Inflammatory macrophage treated with lipopolysaccharide for 1 hour (primary cell): ENCODE results near the gene CNEP1R1.

Experiments used
- DNase-seq, 2 donors: peaks; one replicate each; pipeline ENCODE4 v3.0.0-alpha.2; 2020 to 2022

Gene CNEP1R1

GRCh38 chr16:50065624-50066481 lies 40.8 kb downstream of the CNEP1R1 start, which contains the start of gene HEATR3:
Gene HEATR3, plus strand, starts transcription at chr16:50065970. Its CDS starts 162 bp downstream, at chr16:50066132.
- peak; percentile 90 to 98 for DNase-seq

GRCh38 chr16:50066482-50067289 lies 41.7 kb downstream of the CNEP1R1 start:
- no peak for DNase-seq

- peak; percentile 43 to 46 for DNase-seq
These were observed 42.3 kb downstream of the CNEP1R1 start for GRCh38 chr16:50067290-50067853.

- no peak for DNase-seq
These were observed 43.5 kb downstream of the CNEP1R1 start for GRCh38 chr16:50068550-50068949.

- DNase-seq, result no peak
These were observed 44.0 kb downstream of the CNEP1R1 start for GRCh38 chr16:50069060-50069459.

- DNase-seq, result no peak
These were observed 46.1 kb downstream of the CNEP1R1 start for GRCh38 chr16:50071075-50071671.

GRCh38 chr16:50072730-50073129 lies 47.7 kb downstream of the CNEP1R1 start:
- no peak for DNase-seq

- DNase-seq, result no peak
These were observed 54.5 kb downstream of the CNEP1R1 start for GRCh38 chr16:50079397-50080140.

GRCh38 chr16:50081428-50082018 lies 56.5 kb downstream of the CNEP1R1 start:
- no peak for DNase-seq

GRCh38 chr16:50083996-50084395 lies 59.0 kb downstream of the CNEP1R1 start:
- no peak for DNase-seq

- DNase-seq, result no peak
These were observed 61.2 kb downstream of the CNEP1R1 start for GRCh38 chr16:50086176-50086575.
